ENCODE measurements around the gene TIMMDC1.

- TF ChIP-seq, protein P1, sequence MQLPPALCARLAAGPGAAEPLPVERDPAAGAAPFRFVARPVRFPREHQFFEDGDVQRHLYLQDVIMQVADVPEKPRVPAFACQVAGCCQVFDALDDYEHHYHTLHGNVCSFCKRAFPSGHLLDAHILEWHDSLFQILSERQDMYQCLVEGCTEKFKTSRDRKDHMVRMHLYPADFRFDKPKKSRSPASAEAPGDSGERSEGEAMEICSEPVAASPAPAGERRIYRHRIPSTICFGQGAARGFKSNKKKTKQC (CRISPR knock-in tag; IDR thresholded peaks at IDR 0.05) = no peak
- no peak for TF ChIP-seq TARDBP (IDR thresholded peaks at IDR 0.05)
- no peak for TF ChIP-seq NR2F6 (CRISPR knock-in tag; IDR thresholded peaks at IDR 0.05)
Measured at GRCh38 chr3:119457246-119457645, 41.1 kb upstream of the TIMMDC1 start.
